Esophagus squamous epithelium (tissue), 5 donors: ENCODE measurements around the gene CD46. TPM values are rescaled to one million over a fixed set of nuclear protein-coding genes. Genes with fewer than 3 reads are reported as not detected.

Source experiments
- DNase-seq: peaks from one replicate; lab custom pipeline; 2025; lab: John Stamatoyannopoulos, UW
- H3K27ac ChIP-seq, 4 donors: fragments of 200-600 bp; sonication (generic); one replicate each; pipeline ENCODE4 v1.5.1; 2016 to 2019; ENCODE audit warnings: mild to moderate bottlenecking in 1 of 4
- H3K27me3 ChIP-seq, 4 donors: fragments of 200-600 bp; sonication (generic); 1 replicate in 3 of 4; 2 replicates in 1 of 4; pipeline versions ENCODE4 v1.5.1 to v1.6.0; 2017 to 2021; ENCODE audit warnings: antibody characterized with exemption in 1 of 4
- H3K36me3 ChIP-seq, 3 donors: fragments of 200-600 bp; sonication (generic); one replicate each; pipeline ENCODE4 v1.5.1; 2016 to 2019
- H3K4me1 ChIP-seq, 3 donors: fragments of 200-600 bp; sonication (generic); one replicate each; pipeline ENCODE4 v1.5.1; 2017 to 2019
- H3K4me3 ChIP-seq, 4 donors: fragments of 200-600 bp; sonication (generic); 1 replicate in 3 of 4; 2 replicates in 1 of 4; pipeline ENCODE4 v1.5.1; 2016 to 2019; ENCODE audit warnings: mild to moderate bottlenecking in 2 of 4, moderate library complexity in 1 of 4
- H3K9me3 ChIP-seq, 3 donors: fragments of 200-600 bp; sonication (generic); one replicate each; pipeline ENCODE4 v1.5.1; 2016 to 2019
- CTCF ChIP-seq, 6 experiments: fragments of 450-650 bp in 4 of 6; fragments of 200-600 bp in 2 of 6; sonication (generic) in 2 of 6; IDR thresholded peaks; one replicate each; pipeline ENCODE4 v1.5.1; 2016 to 2019; ENCODE audit warnings: antibody characterized with exemption in 6 of 6, mild to moderate bottlenecking in 4 of 6, moderate library complexity in 4 of 6
- POLR2A ChIP-seq, 4 donors: fragments of 450-650 bp; IDR thresholded peaks; one replicate each; pipeline ENCODE4 v1.6.1; 2017; ENCODE audit warnings: antibody characterized with exemption in 4 of 4, mild to moderate bottlenecking in 4 of 4, moderate library complexity in 3 of 4
- WGBS, 2 donors: methylation state at CpG; one replicate each; pipeline ENCODE4 v1.1.5; 2018; 5-methylcytosine and 5-hydroxymethylcytosine counted together
- intact Hi-C: fragments of 100-400 bp; cut with DNase I; formaldehyde crosslinking; loops from one replicate; pipeline ENCODE4 v1.15.0; 2022
- total RNA-seq, 4 donors: library from RNA; depleted of rRNA; stranded (reverse); fragments of >200 nt; gene quantifications; one replicate each; pipeline ENCODE4 v1.1.0, GENCODE V29; 2016
- donor health status: DM: yes; HTN: yes; CAD: no.

The CD46 gene
- total RNA-seq, 4 donors from 2014 or later, result 131 to 191 (median 157) TPM

- DNase-seq, result no peak
- Histone ChIP-seq H3K36me3 (peaks cover 14 to 71% (median 25%) of the 10 kb centered on the region in 3 donors), H3K27me3 (no peaks in the 10 kb centered on the region), H3K4me3 (no peak overlapping the region), H3K4me1 (peaks cover 8 to 44% (median 18%) of the 10 kb centered on the region in 3 donors), H3K27ac (no peak overlapping the region), H3K9me3 (no peaks in the 10 kb centered on the region)
- no peak for TF ChIP-seq POLR2A (IDR thresholded peaks at IDR 0.05)
- TF ChIP-seq CTCF (IDR thresholded peaks at IDR 0.05), result no peak
- 72 to 82% methylated on average over 5 to 6 of the region's 6 CpGs for WGBS, 2 donors
- intact Hi-C loops, result no loop called here
Observed at GRCh38 chr1:207799989-207800648, 48.3 kb downstream of the CD46 start.

GRCh38 chr1:207801819-207802218 is 50.0 kb downstream of the CD46 start:
- TF ChIP-seq POLR2A (IDR thresholded peaks at IDR 0.05) (no peak), CTCF (IDR thresholded peaks at IDR 0.05) (no peak)
- Histone ChIP-seq H3K9me3 (no peaks in the 10 kb centered on the region), H3K27me3 (no peaks in the 10 kb centered on the region), H3K27ac (no peak overlapping the region), H3K4me3 (no peak overlapping the region), H3K4me1 (peaks cover 24 to 60% (median 35%) of the 10 kb centered on the region in 3 donors), H3K36me3 (peaks cover 25 to 71% (median 31%) of the 10 kb centered on the region in 3 donors)
- DNase-seq, result no peak
- intact Hi-C loops, result no loop called here
- 77 to 78% methylated on average over 11 to 12 of the region's 12 CpGs for WGBS, 2 donors

- DNase-seq, result no peak
- Histone ChIP-seq H3K4me3 (no peak overlapping the region), H3K4me1 (peaks cover 43 to 62% (median 48%) of the 10 kb centered on the region in 3 donors), H3K9me3 (no peaks in the 10 kb centered on the region), H3K27me3 (no peaks in the 10 kb centered on the region), H3K27ac (peak overlapping the region in 3 of 4 donors; percentile 86 to 90 (median 88)), H3K36me3 (peaks cover 25 to 88% (median 31%) of the 10 kb centered on the region in 3 donors)
- TF ChIP-seq POLR2A (IDR thresholded peaks at IDR 0.05) (no peak), CTCF (IDR thresholded peaks at IDR 0.05) (no peak)
- 74 to 87% methylated on average over 4 to 9 of the region's 9 CpGs for WGBS, 2 donors
- intact Hi-C loops, result no loop called here
Observed at GRCh38 chr1:207803678-207804077, 51.8 kb downstream of the CD46 start.

GRCh38 chr1:207804721-207805468 is 53.0 kb downstream of the CD46 start:
- peaks cover 28 to 100% (median 32%) of the 10 kb centered on the region in 3 donors for H3K36me3 ChIP-seq
- H3K9me3 ChIP-seq, result no peaks in the 10 kb centered on the region
- H3K4me1 ChIP-seq, result peaks cover 53 to 74% (median 60%) of the 10 kb centered on the region in 3 donors
- intact Hi-C loops, result no loop called here
- peak overlapping the region; percentile 86 to 90 (median 88) for H3K27ac ChIP-seq
- no peak overlapping the region for H3K4me3 ChIP-seq
- DNase-seq, result no peak
- no peaks in the 10 kb centered on the region for H3K27me3 ChIP-seq
- TF ChIP-seq CTCF (IDR thresholded peaks at IDR 0.05), result no peak
- TF ChIP-seq POLR2A (IDR thresholded peaks at IDR 0.05), result no peak
- whole genome bisulfite sequencing, 2 donors, result 58 to 77% methylated on average over 3 to 5 of the region's 5 CpGs
